Right ventricle myocardium inferior (tissue), 1 donor: ENCODE results near the gene NFIB. TPM values are rescaled to one million over a fixed set of nuclear protein-coding genes. Genes with fewer than 3 reads are reported as not detected.

ENCODE experiments used
- ATAC-seq: fragments of 200-7000 bp; cut with Tn5 transposase; one replicate; pipeline ENCODE4 v1.9.1; 2020; ENCODE audit warnings: mild to moderate bottlenecking, moderate library complexity
- DNase-seq: peaks from one replicate; pipeline ENCODE4 v3.0.0; 2021; ENCODE audit errors: missing footprints
- intact Hi-C: fragments of 100-400 bp; cut with DNase I; formaldehyde crosslinking; loops from one replicate; pipeline ENCODE4 v1.11.0; 2022
- total RNA-seq: library from RNA; stranded (reverse); fragmentation: NEBNext Ultra II Directional; extraction: Animal tissue kit (Norgen Biotek cat#: 25700); gene quantifications from one replicate; pipeline ENCODE4 v1.2.1, GENCODE V29; 2021
- donor health status: DM: no; HTN: yes; CAD: no; lungs with severe emphysema.

NFIB gene
- total RNA-seq, 1 donor from 2014 or later, result 116 TPM

DNA sequence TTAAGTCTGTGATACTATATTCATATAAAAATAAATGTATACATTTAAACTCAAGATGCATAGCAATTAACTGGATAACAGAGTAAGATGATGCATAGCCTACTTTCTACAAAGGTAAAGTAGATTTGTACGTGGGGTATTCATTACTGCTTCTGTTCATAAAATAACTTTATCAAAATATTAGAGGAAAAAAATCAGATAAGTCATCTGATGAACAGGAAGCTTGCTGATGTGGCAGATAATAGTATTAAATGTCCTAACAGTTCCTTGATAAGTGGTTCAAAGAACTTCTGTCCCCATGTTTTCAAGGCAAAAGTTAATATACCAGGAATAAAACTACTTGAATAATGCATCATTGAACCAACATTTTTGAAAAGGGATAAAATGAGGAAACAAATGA, 123.7 kb downstream of the NFIB start:
- intact Hi-C loops, result no loop called here

DNA sequence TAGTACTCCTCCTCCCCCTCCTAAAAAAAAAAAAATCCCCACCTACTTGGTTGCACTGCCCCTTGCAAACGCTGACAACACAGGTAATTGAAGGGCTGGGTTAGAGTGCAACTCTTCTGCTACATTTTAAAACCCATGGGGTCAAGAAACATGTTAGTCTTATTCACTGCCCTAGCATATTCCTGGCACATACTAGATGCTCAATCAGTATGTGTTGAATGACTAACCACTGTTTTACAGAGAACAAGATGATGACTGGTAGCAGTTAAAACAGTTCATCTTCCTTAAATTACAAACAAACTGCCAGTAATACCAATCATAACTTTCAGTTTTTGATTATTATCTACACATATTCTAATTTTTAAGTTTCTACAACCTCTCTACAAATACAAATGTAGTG, 124.4 kb downstream of the NFIB start:
- ATAC-seq, result no peak
- DNase-seq, result no peak
- intact Hi-C loops, result no loop called here

More for the DNA sequence above, 123.7 kb downstream of the NFIB start:
- no peak for DNase-seq
- ATAC-seq, result no peak

DNA sequence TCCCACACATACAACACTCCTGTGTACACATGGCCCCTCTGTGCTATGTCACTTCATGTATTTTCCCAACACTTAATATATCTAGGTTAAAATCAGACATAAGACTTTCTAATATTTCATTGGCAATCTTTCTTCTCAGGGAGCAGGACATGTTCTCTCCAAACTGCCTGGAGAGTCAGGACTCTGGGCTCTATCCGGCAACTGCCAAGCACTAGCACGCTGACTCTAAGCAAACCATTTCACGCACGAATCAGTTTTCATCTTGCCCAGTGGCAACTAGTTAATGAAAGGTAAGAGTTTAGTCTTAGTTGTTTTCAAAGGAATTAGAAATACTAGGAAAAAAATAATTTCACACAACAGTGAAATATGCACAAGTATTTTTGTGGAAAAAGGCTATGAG, 124.8 kb downstream of the NFIB start:
- DNase-seq (no peak), ATAC-seq (no peak)
- intact Hi-C loops, result no loop called here

DNA sequence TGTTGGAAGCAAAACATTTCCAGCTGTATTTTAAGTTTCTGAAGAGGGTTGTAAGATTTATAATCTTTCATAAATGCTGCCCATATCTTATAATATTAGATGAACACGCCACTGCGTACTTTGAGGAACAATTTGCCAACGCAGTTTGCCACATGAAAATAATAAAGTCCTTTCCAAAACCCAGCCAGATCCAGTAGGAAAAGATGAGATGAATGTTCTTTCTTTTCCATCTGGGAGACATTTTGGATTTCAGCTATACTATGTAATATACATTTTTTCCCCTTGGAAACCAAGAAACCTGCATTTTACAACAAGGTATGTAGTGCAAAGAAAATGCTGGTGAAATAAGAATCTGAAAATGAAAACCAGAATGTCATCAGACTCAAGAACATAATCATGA, 125.4 kb downstream of the NFIB start:
- no peak for DNase-seq
- intact Hi-C loops, result no loop called here
- no peak for ATAC-seq

DNA sequence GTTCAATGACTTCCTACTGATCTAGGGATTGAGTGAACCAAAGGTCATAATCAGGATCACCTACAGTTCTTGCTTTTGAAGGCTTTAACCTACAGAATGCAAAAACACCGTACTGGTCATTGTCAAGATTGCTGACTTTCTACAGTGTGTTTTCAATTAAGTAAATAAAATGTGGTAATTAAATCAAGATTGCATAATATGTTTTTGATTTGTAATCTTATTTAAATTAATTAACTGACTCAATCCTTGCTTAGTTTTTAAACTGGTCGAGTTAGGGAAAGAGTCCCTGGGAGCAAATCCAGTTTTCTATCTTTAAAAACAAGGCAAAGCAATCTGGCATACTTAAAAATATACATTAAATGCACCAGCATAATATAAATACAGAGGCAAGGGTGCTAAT, 125.9 kb downstream of the NFIB start:
- intact Hi-C loops, result no loop called here
- DNase-seq (no peak), ATAC-seq (no peak)

DNA sequence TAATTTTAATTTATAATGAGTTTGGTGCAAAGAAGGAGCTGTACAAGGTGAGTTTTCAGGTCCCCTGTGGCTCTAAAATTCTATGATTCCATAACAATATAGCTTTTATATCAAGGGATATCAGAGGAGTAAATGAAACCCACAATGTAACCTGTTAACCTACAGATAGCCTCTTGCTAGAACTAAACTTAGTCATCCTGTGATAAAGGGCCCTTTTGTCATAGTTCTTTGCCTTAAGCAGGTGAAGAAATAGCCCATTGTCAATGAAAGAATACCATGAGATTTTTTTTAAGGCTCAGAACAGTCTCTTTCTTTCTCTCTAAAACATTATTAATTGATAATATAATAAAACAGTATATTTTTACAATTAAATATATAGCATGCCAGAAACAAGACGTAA, 127.8 kb downstream of the NFIB start:
- ATAC-seq (no peak), DNase-seq (no peak)
- intact Hi-C loops, result no loop called here

DNA sequence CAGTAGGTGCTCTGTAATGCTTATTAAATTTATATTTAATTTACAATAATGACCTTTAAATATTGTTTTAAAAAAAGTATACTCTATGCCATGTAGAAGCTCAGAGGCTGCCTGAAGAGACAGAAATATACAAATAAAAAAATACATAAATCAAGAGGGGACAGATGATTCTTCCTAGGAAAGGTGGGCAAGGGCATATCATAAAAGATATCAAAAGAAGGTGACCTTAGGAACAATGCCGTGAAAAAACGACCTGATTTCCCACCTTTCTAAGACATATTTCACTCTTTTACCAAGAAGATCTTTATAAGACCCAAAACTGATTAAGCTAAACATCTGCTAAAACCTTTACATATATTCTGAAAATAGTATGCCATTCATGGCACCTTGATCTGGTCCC, 128.9 kb downstream of the NFIB start:
- DNase-seq (no peak), ATAC-seq (no peak)
- intact Hi-C loops, result no loop called here

DNA sequence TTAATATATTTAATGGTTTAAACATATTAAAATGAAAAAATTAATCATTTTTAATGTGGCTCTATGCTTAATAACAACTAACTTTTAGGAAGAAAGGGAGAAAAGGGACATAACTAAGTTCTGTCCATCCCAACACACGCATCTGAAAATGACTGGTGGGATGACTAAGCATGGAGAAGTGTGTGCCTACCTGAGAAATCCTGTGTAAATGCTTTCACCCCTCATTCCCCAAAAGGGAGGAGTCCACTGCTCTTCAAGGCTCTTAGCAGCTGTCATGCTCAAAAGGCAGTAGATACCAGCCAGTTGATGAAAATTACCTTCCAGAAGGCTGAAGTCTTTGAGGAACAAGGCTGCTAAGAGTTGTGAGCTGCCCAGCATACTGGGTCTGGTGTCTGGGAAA, 130.9 kb downstream of the NFIB start:
- DNase-seq (no peak), ATAC-seq (no peak)
- intact Hi-C loops, result no loop called here

DNA sequence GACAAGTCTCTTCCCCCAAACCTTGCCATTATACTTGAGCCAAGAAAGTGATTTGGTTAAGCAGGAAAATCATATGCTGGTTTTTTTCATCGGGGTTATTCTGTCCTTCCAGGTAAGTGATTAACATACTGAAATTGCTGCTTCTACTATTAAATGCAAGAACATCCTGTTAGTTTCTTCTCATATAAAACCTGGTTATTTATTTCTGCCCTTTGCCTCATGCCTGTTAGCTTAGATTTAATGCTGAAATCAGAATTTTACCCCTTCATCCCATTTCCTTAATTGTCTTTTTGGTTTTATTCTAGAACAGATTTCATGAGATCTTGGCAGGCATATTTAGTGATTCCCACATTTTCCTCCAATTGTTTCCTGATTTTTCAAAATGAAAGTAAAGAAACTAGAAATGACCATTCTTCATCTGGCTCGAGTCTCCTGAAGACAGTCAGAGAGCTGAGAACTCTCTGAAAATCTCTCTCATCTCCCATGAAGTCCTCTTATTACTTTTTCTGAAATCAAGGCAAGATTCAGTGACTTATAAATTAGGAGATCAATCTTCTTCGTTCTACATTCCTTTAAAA, 132.9 kb downstream of the NFIB start:
- no peak for DNase-seq
- intact Hi-C loops, result no loop called here
- ATAC-seq, result peak; percentile 30

DNA sequence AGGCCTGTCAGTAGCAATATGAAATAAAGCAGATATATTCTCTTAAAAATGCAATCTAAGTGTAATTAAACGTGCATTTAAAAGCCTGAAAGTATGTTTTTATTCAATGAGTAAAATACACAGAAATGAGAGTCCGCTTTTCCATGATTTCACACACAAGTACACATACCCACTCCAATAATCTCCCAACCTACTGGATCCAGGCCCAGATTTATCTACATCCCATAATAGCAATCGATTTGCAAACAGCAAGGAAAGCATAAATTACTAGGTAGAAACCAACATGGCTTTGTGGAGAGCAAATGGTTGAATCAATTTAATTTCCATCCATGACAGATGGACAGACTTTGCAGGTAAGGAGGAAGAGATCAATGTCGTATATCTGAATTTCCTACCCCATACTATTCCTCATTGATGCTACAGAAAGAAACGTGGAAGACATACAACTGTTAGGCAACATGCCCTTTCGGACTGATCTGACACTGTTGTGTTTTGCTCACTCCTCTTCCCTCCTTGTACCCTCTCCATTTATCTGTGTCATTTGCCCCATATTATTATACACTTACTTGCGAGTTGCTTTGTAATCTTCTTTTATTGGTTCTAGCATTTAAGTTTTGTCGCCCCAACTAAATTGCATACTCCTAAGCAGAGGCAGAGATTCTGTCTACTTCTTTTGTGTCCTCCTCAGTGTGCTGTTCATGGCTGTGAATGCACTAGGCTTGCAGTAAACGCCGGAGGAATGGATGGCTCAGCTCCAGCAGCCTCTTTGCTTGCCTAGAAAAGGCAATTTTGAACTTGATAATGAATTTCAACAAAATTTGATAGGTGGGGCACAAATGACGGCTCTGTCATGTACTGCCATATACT, 133.6 kb downstream of the NFIB start:
- intact Hi-C loops, result no loop called here
- ATAC-seq, result peak; percentile 63

DNA sequence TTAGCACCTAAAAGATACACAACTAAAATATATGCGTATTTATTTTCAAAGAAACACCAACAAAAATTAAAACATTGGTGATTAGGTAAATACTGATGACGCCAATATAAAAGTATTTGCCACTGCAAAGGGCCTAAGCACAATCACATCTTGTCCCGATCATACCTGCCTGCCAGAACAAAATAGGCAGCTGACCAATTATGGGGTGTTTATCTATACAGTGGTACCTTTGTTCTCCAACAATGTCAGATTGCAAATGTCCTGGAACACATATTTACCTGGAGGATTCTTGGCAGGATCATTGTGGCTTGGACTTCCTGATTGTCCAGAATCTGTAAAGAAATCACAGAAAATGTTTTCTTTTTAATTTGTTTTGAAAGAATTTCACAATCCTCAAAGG, 134.5 kb downstream of the NFIB start:
- ATAC-seq, result no peak
- DNase-seq, result no peak
- intact Hi-C loops, result no loop called here

More for the DNA sequence above, 133.6 kb downstream of the NFIB start:
- DNase-seq, result no peak

DNA sequence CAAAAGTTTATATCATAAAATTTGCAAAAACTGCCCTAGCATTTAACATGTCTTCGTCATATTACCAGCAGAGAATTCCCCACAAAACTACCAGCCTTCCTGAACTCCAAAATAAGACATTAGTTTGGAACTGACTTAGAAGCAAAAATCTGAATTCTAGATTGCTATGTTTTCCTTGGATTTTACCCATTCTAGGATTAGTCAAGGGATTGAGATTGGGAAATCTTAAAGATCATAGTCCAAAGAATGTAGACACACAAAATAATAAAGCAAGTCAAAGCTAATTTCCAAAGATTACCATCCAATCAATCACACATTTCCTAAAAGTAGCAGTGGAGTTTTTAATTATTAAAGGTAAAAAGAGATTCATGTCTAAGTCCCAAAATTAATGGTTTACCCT, 138.2 kb downstream of the NFIB start:
- DNase-seq (no peak), ATAC-seq (no peak)
- intact Hi-C loops, result no loop called here

DNA sequence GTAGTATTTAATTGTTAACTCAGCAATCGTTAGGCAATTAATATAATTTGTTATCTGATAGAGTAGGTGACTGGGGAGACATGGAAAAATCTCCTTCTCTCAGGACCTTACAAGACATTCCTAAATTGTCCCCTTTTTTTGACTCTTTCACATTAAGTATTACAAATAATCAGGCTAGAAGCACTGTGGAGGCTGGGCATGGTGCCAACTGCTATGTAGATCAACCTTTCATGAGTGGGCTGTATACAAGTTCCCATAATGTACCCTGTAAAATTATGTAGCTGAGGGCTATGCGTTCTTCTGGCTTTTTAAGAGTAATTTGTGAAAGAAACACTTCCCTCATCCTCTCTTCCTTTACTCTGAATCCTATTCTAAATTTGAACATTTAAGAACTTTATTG, 140.2 kb downstream of the NFIB start:
- intact Hi-C loops, result no loop called here
- peak; percentile 70 for DNase-seq
- ATAC-seq, result no peak

DNA sequence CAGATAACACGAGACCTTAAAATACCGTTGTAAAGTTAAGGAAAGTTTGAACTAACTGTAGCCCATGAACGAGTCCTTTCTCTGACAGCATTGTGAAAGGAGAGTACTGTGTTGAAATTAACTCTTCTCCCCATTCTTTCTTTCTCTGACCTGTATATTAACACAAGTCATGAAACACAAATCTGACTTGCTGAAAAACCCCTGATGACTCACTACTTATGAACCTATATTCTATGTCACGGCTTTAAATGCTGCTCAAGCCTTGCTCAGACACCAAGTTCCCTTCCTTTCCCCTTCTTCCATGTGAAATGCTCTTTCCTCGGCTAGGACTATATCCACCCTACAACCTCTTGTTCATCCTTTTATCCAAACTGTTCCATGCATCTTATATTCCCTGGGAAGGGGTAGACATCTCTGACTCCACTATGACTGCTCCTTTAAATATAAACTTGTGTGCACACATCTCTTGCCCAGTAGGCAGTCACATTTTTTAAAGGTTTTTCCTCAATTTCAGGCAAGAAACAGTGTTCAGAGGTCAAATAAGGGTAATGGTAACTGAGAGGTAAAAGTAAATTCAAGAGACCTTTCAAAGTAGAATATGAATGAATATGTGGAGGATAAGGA, 142.9 kb downstream of the NFIB start:
- ATAC-seq, result no peak
- intact Hi-C loops, result no loop called here
- no peak for DNase-seq

DNA sequence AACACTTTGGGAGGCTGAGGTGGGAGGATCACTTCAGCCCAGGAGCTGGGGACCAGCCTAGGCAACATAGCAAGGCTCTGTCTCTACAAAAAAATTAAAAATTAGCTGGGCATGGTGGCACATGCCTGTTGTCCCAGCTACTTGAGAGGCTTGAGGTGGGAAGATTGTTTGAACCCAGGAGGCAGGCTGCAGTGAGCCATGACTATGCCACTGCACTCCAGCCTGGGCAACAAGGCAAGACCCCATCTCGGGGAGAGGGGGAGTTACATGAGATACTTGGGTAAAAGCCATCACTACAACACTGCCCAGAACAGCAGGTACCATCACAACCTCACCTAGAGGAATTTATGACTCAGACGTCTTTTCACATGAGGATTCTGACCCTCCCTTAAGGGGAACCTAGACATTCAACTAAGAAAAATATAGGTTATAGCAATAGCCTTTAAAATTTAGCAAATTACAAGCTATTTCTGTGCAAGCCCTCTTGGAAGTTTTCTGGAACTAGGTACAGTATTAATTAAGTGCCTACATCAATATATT, 143.5 kb downstream of the NFIB start:
- intact Hi-C loops, result no loop called here
- DNase-seq, result no peak
- ATAC-seq, result no peak

DNA sequence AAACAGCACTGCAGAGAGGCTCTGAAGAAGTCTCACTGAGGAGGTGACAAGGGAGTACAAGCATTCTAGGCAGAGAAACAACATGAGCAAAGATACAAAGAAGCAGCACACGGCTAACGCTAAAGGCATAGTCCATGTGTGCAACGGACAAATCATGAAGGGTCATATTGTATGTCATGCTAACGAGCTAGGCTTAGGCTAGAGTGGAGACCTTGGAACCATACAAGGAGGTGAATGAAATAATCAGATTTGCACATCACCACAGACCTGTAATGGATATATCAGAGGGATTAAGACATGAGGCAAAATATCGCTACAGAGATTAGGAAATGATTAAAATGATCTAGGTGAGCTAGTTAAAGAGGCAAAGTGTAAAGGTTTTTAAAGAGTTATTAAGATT, 145.6 kb downstream of the NFIB start:
- ATAC-seq (no peak), DNase-seq (no peak)
- intact Hi-C loops, result no loop called here

DNA sequence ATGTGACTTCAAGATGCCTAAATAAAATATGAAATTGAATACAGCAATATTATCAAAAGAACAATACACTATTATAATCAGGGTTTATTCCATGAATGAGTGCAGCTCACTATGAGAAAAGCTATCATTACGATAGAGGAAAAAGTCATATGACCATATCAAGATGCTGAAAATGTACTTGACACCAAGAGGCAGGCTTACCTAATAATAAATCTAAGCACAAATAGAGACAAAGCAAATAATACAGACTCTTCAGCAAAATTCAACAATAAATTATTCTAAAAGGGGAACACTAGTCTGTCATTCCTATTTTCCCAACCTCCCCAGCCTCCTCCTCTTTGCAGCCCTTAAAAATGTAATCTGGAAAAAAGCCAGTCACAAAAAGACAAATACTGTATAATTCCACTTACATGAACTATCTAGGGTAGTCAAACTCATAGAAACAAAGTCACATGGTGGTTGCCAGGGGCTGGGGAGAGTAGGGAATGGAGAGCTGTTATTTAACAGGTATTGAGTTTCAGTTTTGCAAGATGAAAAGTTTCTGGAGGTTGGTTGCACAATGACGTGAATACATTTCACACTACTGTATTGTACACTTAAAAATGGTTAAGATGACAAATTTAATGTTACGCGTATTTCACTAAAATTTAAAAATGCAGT, 148.4 kb downstream of the NFIB start:
- DNase-seq (no peak), ATAC-seq (no peak)
- intact Hi-C loops, result no loop called here

DNA sequence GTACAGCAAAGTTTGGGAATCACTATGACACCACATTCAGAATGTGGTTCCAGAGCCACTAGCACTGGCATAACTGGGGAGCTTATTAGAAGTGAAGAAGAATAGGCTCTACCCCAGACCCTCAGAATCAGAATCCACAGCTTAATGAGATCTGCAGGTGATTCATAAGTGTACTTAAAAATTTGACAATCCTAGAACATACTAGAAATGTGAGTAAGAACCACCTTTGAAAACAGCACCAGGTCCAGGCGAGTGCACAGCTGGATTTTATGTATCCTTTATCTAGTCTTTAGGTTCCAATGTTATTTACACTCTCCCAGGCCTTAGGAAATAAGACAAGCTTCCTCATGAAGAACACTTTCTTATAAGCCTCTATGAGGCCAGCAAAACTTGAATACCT, 149.0 kb downstream of the NFIB start:
- ATAC-seq (no peak), DNase-seq (no peak)
- intact Hi-C loops, result no loop called here

DNA sequence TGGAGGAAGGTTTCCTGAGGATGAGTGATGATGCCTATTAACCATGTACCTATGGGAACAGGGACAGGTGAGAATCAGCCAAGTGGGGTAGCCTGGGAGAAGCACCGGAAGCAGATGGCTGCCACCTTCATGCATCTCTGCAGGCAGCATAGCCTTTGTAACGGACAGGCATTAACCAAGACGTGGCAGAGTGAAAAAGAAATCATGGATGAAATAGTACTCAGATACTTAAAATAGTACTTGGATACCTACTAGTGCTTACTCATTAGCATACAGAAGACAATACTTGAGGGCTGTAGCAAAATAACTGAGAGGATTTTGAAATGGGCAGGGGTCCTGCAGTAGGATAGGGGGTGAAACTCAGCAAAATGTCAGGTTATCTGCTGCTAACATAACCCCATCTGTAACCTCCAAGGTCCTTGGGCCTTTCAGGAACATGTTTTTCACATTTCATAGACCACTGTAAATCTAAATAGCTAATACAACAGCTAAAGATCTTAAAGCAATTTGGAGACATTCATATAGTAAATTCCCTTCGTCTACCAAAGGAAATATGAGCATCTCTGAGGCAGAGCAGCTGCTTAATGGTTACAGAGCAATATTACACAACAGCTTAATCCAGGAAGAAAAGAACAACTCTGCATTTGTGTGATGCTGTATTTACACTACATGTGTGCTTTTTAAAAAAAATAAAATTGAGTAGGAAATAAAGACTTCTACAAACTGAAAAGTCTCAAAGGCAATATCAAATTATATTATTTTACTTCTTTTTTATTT, 154.3 kb downstream of the NFIB start:
- no peak for ATAC-seq
- no peak for DNase-seq
- intact Hi-C loops, result no loop called here
